Ammon's horn (tissue), 1 donor: Measurements from ENCODE around the gene LSM7.

Experiments
- DNase-seq: peaks from one replicate; pipeline ENCODE4 v3.0.0-alpha.2; 2016; ENCODE audit warnings: low spot score

Gene LSM7

GRCh38 chr19:2328401-2329148 lies at the start of gene LSM7, which contains the start of gene SPPL2B:
Gene LSM7, minus strand, starts transcription at chr19:2328586. Its CDS starts 20 bp downstream, at chr19:2328566.
Gene SPPL2B, plus strand, starts transcription at chr19:2328684. Its CDS starts 26 bp downstream, at chr19:2328710.
- DNase-seq, result peak; percentile 89

DNA sequence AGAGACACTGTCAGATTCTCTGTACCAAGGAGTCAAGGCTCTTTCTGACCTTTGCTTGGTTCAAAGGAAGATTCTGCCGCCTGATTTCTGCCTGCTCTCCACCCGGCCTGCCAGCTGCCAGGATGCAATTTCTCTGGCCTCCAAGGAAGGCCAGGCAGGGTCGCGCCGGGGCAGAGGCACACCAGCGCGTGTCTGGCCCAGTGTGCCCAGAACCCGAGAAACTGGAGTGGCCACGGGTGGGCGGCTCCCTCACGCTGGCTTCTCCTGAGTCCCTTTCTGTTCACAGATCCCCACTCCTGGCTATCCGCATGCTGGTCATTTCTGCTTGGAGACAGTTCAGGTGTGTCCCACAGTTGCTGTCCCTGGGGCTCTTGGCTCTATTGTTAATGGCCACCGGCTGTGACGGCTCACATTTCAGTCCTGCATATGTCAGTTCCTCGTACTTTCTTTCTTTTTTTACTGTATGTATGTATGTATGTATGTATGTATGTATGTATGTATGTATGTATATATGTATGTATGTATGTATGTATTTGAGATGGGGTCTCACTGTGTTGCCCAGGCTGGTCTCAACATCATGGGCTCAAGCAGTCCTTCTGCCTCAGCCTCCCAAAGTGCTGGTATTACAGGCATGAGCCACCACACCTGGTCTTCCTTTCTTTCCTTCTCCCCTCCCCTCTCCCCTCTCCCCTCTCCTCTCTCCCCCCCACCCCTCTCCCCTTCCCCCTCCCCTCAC lies 48.6 kb upstream of the LSM7 start:
- DNase-seq, result no peak

- DNase-seq, result no peak
Observed at GRCh38 chr19:2375353-2376121, 47.2 kb upstream of the LSM7 start.

- DNase-seq, result no peak
Observed at GRCh38 chr19:2374808-2375207, 46.4 kb upstream of the LSM7 start.

GRCh38 chr19:2372076-2372612 lies 43.8 kb upstream of the LSM7 start:
- no peak for DNase-seq

DNA sequence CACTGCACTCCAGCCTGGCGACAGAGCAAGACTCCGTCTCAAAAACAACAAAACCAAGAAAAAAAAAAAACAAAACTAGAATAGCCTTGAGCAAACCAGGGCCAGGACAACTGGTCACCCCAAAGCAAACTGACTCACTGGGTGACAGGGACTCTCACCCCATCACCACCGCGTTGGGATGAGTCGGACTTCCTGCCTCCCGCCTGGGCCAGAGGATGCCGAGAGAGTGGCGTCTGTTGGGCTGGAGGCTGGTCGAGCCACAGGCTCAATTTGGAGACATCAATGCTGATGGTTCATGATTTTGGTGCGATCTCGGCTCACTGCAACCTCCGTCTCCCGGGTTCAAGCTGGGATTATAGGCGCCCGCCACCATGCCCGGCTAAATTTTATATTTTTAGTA lies 43.3 kb upstream of the LSM7 start:
- no peak for DNase-seq

DNA sequence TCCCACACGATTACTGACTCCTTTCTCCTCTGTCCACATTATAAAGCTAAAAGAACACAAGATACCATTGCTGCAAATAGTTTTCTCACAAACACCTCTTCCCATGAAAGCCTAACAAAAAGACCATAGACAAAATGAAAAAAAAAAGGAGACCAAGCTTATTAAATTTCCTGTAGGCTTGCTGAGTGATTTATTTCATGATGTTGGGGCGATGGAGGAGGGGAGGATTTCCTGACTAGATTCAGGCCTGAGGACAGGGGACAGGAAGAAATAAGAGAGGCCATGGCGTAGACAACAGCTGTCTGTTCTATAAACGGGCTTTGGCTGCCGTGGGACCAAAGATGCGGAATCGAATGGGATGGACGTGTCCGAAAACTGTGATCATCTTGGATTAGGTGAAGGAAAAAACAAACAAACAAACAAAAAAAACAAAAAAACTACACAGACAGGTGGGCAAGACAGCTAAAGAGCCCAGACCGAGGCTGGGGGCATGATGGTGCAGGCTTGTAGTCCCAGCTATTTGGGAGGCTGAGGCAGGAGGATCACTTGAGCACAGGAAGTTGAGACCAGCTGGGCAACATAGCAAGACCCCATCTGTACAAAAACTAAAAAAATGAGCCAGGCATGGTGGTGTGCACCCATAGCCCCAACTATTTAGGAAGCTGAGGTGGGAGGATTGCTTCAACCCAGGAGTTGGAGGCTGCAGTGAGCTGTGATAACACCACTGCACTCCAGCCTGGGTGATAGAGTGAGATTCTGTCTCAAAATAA lies 37.0 kb upstream of the LSM7 start:
- no peak for DNase-seq

GRCh38 chr19:2363419-2363818 lies 35.0 kb upstream of the LSM7 start:
- DNase-seq, result no peak

GRCh38 chr19:2362970-2363300 lies 34.5 kb upstream of the LSM7 start:
- DNase-seq, result no peak

GRCh38 chr19:2362046-2362969 lies 33.9 kb upstream of the LSM7 start:
- DNase-seq, result no peak

GRCh38 chr19:2361246-2362045 lies 33.1 kb upstream of the LSM7 start:
- no peak for DNase-seq

GRCh38 chr19:2360833-2361232 lies 32.4 kb upstream of the LSM7 start:
- DNase-seq, result no peak

DNA sequence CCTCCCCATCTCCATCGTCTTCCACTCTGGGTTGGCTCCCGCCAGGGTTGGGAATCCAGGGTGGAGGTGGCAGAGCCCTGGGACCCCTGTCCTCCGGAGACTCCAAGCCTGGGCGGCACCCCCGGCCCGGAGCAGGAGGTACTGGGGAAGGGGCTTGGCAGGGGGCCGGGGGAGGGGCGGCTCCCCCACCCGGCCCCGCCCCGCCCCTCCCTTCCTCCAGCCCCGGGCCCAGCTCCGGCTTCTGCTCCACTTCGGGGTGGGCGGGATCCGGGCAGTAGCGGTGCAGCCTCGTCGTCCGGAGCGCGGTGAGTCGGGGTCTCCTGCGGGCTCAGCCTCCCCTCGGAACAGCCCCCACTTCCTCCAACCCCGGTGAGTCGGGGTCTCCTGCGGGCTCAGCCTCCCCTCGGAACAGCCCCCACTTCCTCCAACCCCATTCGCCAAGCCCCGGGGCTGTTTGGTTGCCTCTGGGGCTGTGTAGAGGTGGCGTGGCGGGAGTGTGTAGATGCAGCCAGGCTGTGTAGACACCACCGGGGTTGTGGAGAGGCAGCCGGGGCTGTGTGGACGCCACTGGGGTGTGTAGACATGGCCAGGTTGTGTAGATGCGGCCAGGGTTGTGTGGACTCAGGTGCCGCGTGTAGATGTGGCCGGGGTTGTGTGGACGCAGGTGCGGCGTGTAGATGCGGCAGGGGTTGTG lies 31.8 kb upstream of the LSM7 start, which contains the start of gene TMPRSS9:
Gene TMPRSS9, plus strand, starts transcription at position 274 of the 694 bp plus-strand sequence. CDS start 29,521 bp downstream, outside the sequence.
- no peak for DNase-seq

DNA sequence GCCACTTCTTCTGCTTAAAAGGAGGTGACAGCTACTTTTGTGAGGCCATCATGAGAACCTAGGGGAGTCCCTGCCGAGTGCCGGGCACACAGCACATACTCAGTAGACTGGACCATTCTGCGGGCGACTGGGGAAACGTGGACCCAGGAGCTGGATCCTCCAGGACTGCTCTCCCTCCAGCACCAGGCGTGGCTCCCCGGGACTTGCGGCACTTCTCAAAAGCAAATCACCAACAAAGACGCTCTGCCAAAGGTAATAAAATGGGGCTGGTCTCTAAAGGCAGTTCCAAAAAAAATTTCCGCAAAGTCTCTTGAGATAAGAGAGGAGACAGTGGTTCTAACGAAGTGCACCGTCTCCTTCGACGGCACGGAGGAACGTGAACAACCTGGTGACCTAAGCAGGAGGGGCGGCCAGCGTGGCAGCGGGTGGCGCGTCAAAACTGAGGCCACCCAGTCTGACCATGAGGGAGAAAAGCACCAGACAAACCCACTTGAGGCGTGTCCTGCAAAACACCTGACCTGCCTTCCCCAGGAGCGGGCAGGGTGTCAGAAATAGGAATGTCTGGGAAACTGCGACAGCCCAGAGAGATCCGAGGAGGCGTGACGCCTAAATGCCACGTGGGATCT lies 30.3 kb upstream of the LSM7 start:
- DNase-seq, result no peak

GRCh38 chr19:2357279-2358206 lies 29.2 kb upstream of the LSM7 start:
- no peak for DNase-seq

- DNase-seq, result no peak
Observed at GRCh38 chr19:2356036-2356646, 27.8 kb upstream of the LSM7 start.
